Left ventricle myocardium inferior (tissue), 1 donor: ENCODE data around the gene STXBP6. TPM values are rescaled to one million over a fixed set of nuclear protein-coding genes. Genes with fewer than 3 reads are reported as not detected.
A peak's percentile ranks its signal among the peaks of the same experiment; 100 is the strongest.

Experiments used
- DNase-seq: peaks from one replicate; pipeline ENCODE4 v3.0.0-alpha.2; 2020
- H3K27ac ChIP-seq: fragments of 200-600 bp; replicated peaks from 2 replicates; pipeline ENCODE4 v1.8.0; 2021
- H3K27me3 ChIP-seq: fragments of 200-600 bp; 2 replicates; pipeline ENCODE4 v1.8.0; 2021; ENCODE audit warnings: low read depth
- H3K36me3 ChIP-seq: fragments of 200-600 bp; 2 replicates; pipeline ENCODE4 v1.8.0; 2021
- H3K4me1 ChIP-seq: fragments of 200-600 bp; 2 replicates; pipeline ENCODE4 v1.8.0; 2021
- H3K4me3 ChIP-seq: fragments of 200-600 bp; 2 replicates; pipeline ENCODE4 v1.8.0; 2021; ENCODE audit warnings: mild to moderate bottlenecking, moderate library complexity
- H3K9me3 ChIP-seq: fragments of 200-600 bp; replicated peaks from 2 replicates; pipeline ENCODE4 v1.8.0; 2021
- CTCF ChIP-seq: fragments of 200-600 bp; IDR thresholded peaks from 2 replicates; pipeline ENCODE4 v1.8.0; 2021; ENCODE audit warnings: antibody characterized with exemption, mild to moderate bottlenecking, borderline replicate concordance
- intact Hi-C: fragments of 100-400 bp; cut with micrococcal nuclease; formaldehyde crosslinking; loops from one replicate; pipeline ENCODE4 v1.11.0; 2022
- total RNA-seq: library from RNA; stranded (reverse); fragmentation: NEBNext Ultra II Directional; extraction: Animal tissue kit (Norgen Biotek cat#: 25700); gene quantifications from one replicate; pipeline ENCODE4 v1.2.1, GENCODE V29; 2021
- donor health status: DM: no; HTN: yes; CAD: no; lungs with severe emphysema.

STXBP6 gene
- total RNA-seq, 1 donor from 2014 or later, result 21.7 TPM

DNA sequence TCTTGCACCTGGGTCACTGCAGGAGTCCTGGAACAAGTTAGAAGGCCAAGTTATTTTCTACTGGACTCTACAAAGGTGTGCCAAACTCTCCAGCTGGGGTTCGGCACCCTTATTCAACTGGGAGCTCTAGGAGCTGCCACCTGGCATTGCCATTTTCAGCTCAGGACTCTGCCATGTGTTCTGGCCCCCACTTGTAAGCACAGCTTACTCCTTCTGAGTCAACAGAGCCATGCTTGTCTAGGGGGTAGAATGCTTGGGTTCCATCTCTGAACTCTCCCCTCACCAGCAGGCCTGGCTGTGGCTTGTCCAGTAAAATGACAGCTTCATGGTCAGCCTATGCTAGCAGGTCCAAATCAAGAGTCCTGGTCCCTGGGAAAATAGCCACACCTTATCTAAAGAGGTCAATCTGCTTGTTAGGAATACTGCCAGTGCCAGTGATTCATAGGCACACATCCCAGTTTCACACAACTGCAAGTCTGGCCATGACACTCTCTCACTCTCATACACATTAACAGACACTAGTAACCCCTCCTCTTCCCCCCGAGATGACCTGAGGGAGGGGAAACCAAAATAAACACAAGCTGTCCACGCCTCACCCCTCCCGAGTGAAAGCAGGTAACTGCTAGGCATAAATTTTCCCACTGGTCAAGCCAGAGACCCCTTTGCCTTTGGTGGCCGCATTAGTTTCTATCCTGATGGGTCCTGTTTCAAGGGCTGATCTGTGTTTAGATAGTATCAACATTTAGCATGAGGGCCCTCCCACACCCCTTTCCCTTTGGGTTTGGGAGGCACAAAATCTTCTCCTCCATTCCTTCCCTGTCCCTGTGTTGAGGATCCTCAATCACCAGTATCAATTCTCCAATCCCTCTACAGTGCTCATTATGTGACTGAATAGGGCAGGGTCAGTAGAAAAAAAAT is 233.7 kb downstream of the STXBP6 start:
- Histone ChIP-seq H3K27me3 (no peaks in the 10 kb centered on the region), H3K4me3 (no peak overlapping the region), H3K4me1 (peaks cover 91% of the 10 kb centered on the region), H3K36me3 (no peaks in the 10 kb centered on the region), H3K27ac (peak overlapping the region; percentile 83), H3K9me3 (no peaks in the 10 kb centered on the region)
- TF ChIP-seq CTCF, result no peak
- no peak for DNase-seq
- intact Hi-C loops, result no loop called here

DNA sequence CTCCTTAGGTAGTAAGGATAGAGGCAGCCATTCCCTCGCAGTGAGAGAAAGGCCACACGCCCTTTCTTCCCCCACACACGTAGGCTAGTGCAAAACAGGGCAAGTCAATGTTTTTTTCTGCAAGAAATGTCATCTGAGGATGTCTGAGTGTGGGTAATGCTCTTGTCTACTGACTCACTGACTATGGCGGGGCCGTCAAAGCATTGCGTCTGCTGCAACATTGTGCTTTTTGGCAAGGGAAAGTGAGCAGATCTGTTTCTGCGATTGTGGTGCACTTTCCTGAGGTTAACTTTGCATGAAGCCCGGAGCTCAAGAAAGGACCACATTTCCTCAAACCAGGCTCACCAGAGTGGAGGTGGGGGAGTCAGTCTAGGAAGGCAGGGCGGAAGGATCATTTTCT is 234.4 kb downstream of the STXBP6 start:
- no peak for TF ChIP-seq CTCF
- Histone ChIP-seq H3K36me3 (no peaks in the 10 kb centered on the region), H3K4me3 (no peak overlapping the region), H3K27me3 (no peaks in the 10 kb centered on the region), H3K4me1 (peaks cover 89% of the 10 kb centered on the region), H3K9me3 (no peaks in the 10 kb centered on the region), H3K27ac (peak overlapping the region; percentile 83)
- DNase-seq, result no peak
- intact Hi-C loops, result no loop called here

- no peaks in the 10 kb centered on the region for H3K36me3 ChIP-seq
- TF ChIP-seq CTCF, result no peak
- peak overlapping the region; percentile 83 for H3K27ac ChIP-seq
- intact Hi-C loops, result no loop called here
- DNase-seq, result no peak
- peaks cover 90% of the 10 kb centered on the region for H3K4me1 ChIP-seq
- H3K4me3 ChIP-seq, result no peak overlapping the region
- no peaks in the 10 kb centered on the region for H3K9me3 ChIP-seq
- no peaks in the 10 kb centered on the region for H3K27me3 ChIP-seq
These were observed 235.0 kb downstream of the STXBP6 start for GRCh38 chr14:24814944-24815343.

- Histone ChIP-seq H3K27ac (peak overlapping the region; percentile 83), H3K4me3 (no peak overlapping the region), H3K27me3 (no peaks in the 10 kb centered on the region), H3K36me3 (no peaks in the 10 kb centered on the region), H3K4me1 (peaks cover 96% of the 10 kb centered on the region), H3K9me3 (no peaks in the 10 kb centered on the region)
- TF ChIP-seq CTCF, result no peak
- intact Hi-C loops, result no loop called here
- DNase-seq, result no peak
These were observed 235.6 kb downstream of the STXBP6 start for GRCh38 chr14:24814346-24814745.

DNA sequence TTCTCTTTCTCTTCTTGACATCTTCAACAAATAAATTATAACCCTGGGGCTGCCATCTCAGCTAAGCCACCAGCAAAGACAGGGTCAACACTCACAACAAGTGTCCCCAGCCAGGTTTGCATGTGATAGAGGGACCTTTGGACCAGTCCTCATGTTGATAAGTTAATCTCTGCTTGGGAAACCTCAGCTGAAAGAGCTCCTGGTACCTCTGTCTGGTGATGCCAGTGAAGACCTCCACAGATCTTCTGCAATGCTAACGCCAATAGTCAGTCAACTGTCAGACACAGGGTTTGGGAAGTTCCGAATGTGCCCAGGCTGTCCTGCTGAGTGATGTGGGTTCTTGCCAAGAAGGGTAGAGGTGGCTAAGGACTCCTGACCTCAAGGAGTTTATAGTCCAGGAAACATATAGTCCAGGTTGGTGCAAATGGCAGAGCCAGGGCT is 236.1 kb downstream of the STXBP6 start:
- Histone ChIP-seq H3K27me3 (no peaks in the 10 kb centered on the region), H3K9me3 (no peaks in the 10 kb centered on the region), H3K36me3 (no peaks in the 10 kb centered on the region), H3K4me3 (no peak overlapping the region), H3K27ac (no peak overlapping the region), H3K4me1 (peaks cover 96% of the 10 kb centered on the region)
- intact Hi-C loops, result no loop called here
- TF ChIP-seq CTCF, result no peak
- DNase-seq, result no peak
